Loucy (cell line): ENCODE data around the gene PLPP1.

Source experiments
- H2AFZ ChIP-seq: fragments of 200-600 bp; sonication (generic); 2 replicates; pipeline ENCODE4 v1.6.0; 2016; ENCODE audit warnings: antibody characterized with exemption, mild to moderate bottlenecking, low read length, moderate library complexity
- H3F3A ChIP-seq: fragments of 200-600 bp; 2 replicates; pipeline ENCODE4 v1.6.0; 2016; ENCODE audit warnings: antibody characterized with exemption, low read depth, mild to moderate bottlenecking
- H3K27me3 ChIP-seq: fragments of 200-600 bp; sonication (generic); 2 replicates; pipeline ENCODE4 v1.6.1; 2014; ENCODE audit warnings: low read length, mild to moderate bottlenecking; ENCODE audit not compliant: insufficient read depth, poor library complexity, severe bottlenecking
- H3K36me3 ChIP-seq: fragments of 200-600 bp; sonication (generic); 2 replicates; pipeline ENCODE4 v1.6.1; 2016; ENCODE audit warnings: low read length; ENCODE audit not compliant: insufficient read depth
- H3K4me1 ChIP-seq: fragments of 200-600 bp; sonication (generic); 2 replicates; pipeline ENCODE4 v1.5.1; 2014; ENCODE audit warnings: low read length, mild to moderate bottlenecking; ENCODE audit not compliant: insufficient read depth, poor library complexity, severe bottlenecking
- H3K4me2 ChIP-seq: fragments of 200-600 bp; sonication (generic); 2 replicates; pipeline ENCODE4 v1.6.0; 2014; ENCODE audit warnings: antibody characterized with exemption, low read length, low read depth, mild to moderate bottlenecking; ENCODE audit not compliant: poor library complexity, severe bottlenecking
- H3K4me3 ChIP-seq: fragments of 200-600 bp; sonication (generic); 2 replicates; pipeline ENCODE4 v1.5.1; 2014; ENCODE audit warnings: low read length, mild to moderate bottlenecking, mixed read lengths; ENCODE audit not compliant: poor library complexity, severe bottlenecking
- H3K79me2 ChIP-seq: fragments of 200-600 bp; sonication (generic); 2 replicates; pipeline ENCODE4 v1.6.1; 2014; ENCODE audit warnings: low read length; ENCODE audit not compliant: insufficient read depth
- H3K9ac ChIP-seq: fragments of 200-600 bp; sonication (generic); 2 replicates; pipeline ENCODE4 v1.6.0; 2014; ENCODE audit warnings: mild to moderate bottlenecking, low read depth, low read length, moderate library complexity; ENCODE audit not compliant: poor library complexity, severe bottlenecking
- H3K9me2 ChIP-seq: fragments of 200-600 bp; sonication (generic); replicated peaks from 2 replicates; pipeline ENCODE4 v1.6.1; 2016; ENCODE audit warnings: low read depth, low read length, mixed read lengths
- H3K9me3 ChIP-seq: fragments of 200-600 bp; sonication (generic); 2 replicates; pipeline ENCODE4 v1.6.1; 2014; ENCODE audit warnings: mild to moderate bottlenecking, antibody characterized with exemption, low read length, low read depth; ENCODE audit not compliant: insufficient read depth
- H4K20me1 ChIP-seq: fragments of 200-600 bp; sonication (generic); 2 replicates; pipeline ENCODE4 v1.6.0; 2014; ENCODE audit warnings: antibody characterized with exemption, low read length, mild to moderate bottlenecking; ENCODE audit not compliant: insufficient read depth, poor library complexity, severe bottlenecking
- EZH2phosphoT487 ChIP-seq: fragments of 200-600 bp; IDR thresholded peaks from 2 replicates; pipeline ENCODE4 v1.6.1; 2018; ENCODE audit warnings: antibody characterized with exemption, mild to moderate bottlenecking, moderate library complexity, borderline replicate concordance
- TF ChIP-seq, protein P1 (sequence below): fragments of 200-600 bp; sonication (generic); conservative IDR thresholded peaks from 2 replicates; pipeline ENCODE4 v1.5.1; 2014; ENCODE audit warnings: mild to moderate bottlenecking, antibody characterized with exemption, low read length

The PLPP1 gene

GRCh38 chr5:55453211-55453610 lies 81.6 kb downstream of the PLPP1 start:
- Histone ChIP-seq H2AFZ (no peak overlapping the region), H4K20me1 (no peaks in the 10 kb centered on the region), H3K27me3 (no peaks in the 10 kb centered on the region), H3K4me1 (no peaks in the 10 kb centered on the region), H3F3A (no peaks in the 10 kb centered on the region), H3K36me3 (no peaks in the 10 kb centered on the region), H3K4me3 (no peak overlapping the region), H3K79me2 (no peaks in the 10 kb centered on the region), H3K4me2 (no peak overlapping the region), H3K9me3 (no peaks in the 10 kb centered on the region), H3K9ac (no peak overlapping the region), H3K9me2 (no peaks in the 10 kb centered on the region)
- TF ChIP-seq, protein P1, sequence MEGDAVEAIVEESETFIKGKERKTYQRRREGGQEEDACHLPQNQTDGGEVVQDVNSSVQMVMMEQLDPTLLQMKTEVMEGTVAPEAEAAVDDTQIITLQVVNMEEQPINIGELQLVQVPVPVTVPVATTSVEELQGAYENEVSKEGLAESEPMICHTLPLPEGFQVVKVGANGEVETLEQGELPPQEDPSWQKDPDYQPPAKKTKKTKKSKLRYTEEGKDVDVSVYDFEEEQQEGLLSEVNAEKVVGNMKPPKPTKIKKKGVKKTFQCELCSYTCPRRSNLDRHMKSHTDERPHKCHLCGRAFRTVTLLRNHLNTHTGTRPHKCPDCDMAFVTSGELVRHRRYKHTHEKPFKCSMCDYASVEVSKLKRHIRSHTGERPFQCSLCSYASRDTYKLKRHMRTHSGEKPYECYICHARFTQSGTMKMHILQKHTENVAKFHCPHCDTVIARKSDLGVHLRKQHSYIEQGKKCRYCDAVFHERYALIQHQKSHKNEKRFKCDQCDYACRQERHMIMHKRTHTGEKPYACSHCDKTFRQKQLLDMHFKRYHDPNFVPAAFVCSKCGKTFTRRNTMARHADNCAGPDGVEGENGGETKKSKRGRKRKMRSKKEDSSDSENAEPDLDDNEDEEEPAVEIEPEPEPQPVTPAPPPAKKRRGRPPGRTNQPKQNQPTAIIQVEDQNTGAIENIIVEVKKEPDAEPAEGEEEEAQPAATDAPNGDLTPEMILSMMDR, result no peak
- TF ChIP-seq EZH2phosphoT487, result no peak

DNA sequence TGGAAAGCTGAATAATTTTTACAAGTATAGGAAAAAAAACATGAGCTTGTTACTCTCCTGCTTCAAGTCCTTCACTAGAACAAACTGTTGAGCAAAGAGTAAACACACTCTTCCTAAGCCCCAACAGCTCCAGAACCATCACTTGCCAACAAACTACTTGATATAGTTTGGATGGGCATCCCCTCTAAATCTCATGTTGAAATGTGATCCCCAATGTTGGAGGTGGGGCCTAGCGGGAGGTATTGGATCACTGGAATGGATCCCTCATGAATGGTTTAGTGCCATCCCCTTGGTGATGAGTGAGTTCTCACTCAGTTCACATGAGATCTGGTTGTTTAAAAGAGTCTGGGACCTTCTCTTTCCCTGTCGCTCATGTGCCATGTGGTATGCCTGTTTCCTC lies 82.8 kb downstream of the PLPP1 start:
- no peaks in the 10 kb centered on the region for H4K20me1 ChIP-seq
- no peaks in the 10 kb centered on the region for H3F3A ChIP-seq
- no peaks in the 10 kb centered on the region for H3K27me3 ChIP-seq
- no peaks in the 10 kb centered on the region for H3K9me2 ChIP-seq
- no peaks in the 10 kb centered on the region for H3K36me3 ChIP-seq
- no peak overlapping the region for H3K4me3 ChIP-seq
- H3K9me3 ChIP-seq, result no peaks in the 10 kb centered on the region
- no peaks in the 10 kb centered on the region for H3K4me1 ChIP-seq
- no peak for TF ChIP-seq EZH2phosphoT487
- TF ChIP-seq, protein P1, result no peak
- H3K9ac ChIP-seq, result no peak overlapping the region
- no peak overlapping the region for H3K4me2 ChIP-seq
- H3K79me2 ChIP-seq, result no peaks in the 10 kb centered on the region
- no peak overlapping the region for H2AFZ ChIP-seq

- Histone ChIP-seq H3K4me1 (no peaks in the 10 kb centered on the region), H3K4me3 (no peak overlapping the region), H3K9ac (no peak overlapping the region), H3K9me3 (no peaks in the 10 kb centered on the region), H3K79me2 (no peaks in the 10 kb centered on the region), H3K36me3 (no peaks in the 10 kb centered on the region), H2AFZ (no peak overlapping the region), H3K27me3 (no peaks in the 10 kb centered on the region), H3F3A (no peaks in the 10 kb centered on the region), H3K4me2 (no peak overlapping the region), H3K9me2 (no peaks in the 10 kb centered on the region), H4K20me1 (no peaks in the 10 kb centered on the region)
- TF ChIP-seq EZH2phosphoT487, result no peak
- TF ChIP-seq, protein P1, result no peak
Measured at GRCh38 chr5:55450050-55450765, 84.6 kb downstream of the PLPP1 start.
